Right atrium auricular region (tissue), 2 donors: Measurements from ENCODE around the gene PLXNB2. TPM values are rescaled to one million over a fixed set of nuclear protein-coding genes. Genes with fewer than 3 reads are reported as not detected.

Source experiments
- DNase-seq: peaks from one replicate; pipeline ENCODE4 v3.0.0-alpha.2; 2019; ENCODE audit warnings: low spot score
- H3K27ac ChIP-seq, 2 donors: fragments of 200-600 bp; sonication (generic); 1 replicate in 1 of 2; 2 replicates in 1 of 2; pipeline ENCODE4 v1.5.1; 2016 to 2019
- H3K27me3 ChIP-seq, 2 donors: fragments of 200-600 bp; sonication (generic); one replicate each; pipeline versions ENCODE4 v1.5.1 to v1.6.0; 2017 to 2019
- H3K36me3 ChIP-seq: fragments of 200-600 bp; sonication (generic); one replicate; pipeline ENCODE4 v1.5.1; 2016
- H3K4me1 ChIP-seq, 2 donors: fragments of 200-600 bp; sonication (generic); one replicate each; pipeline versions ENCODE4 v1.5.1 to v1.6.0; 2017 to 2019
- H3K4me3 ChIP-seq, 2 donors: fragments of 200-600 bp; sonication (generic); 1 replicate in 1 of 2; 2 replicates in 1 of 2; pipeline ENCODE4 v1.5.1; 2017 to 2019; ENCODE audit warnings: mild to moderate bottlenecking in 1 of 2, moderate library complexity in 1 of 2
- H3K9me3 ChIP-seq, 2 donors: fragments of 200-600 bp; sonication (generic); one replicate each; pipeline ENCODE4 v1.5.1; 2019
- CTCF ChIP-seq, 2 donors: fragments of 200-600 bp; sonication (generic); IDR thresholded peaks; one replicate each; pipeline ENCODE4 v1.5.1; 2019; ENCODE audit warnings: antibody characterized with exemption in 2 of 2
- total RNA-seq, 2 donors: library from RNA; depleted of rRNA; stranded (reverse); fragments of >200 nt; gene quantifications; one replicate each; pipeline ENCODE4 v1.1.0, GENCODE V29; 2016

Gene PLXNB2
- total RNA-seq, 2 donors from 2014 or later = 60.3 to 92.8 TPM

- TF ChIP-seq CTCF (IDR thresholded peaks at IDR 0.05) = no peak
- peaks cover 0 to 32% of the 10 kb centered on the region in 2 donors for H3K4me1 ChIP-seq
- DNase-seq = no peak
- H3K9me3 ChIP-seq = no peaks in the 10 kb centered on the region
- no peaks in the 10 kb centered on the region for H3K36me3 ChIP-seq
- H3K27ac ChIP-seq = peak within 1 kb of the TSS; percentile 40 to 54
- H3K4me3 ChIP-seq = peak within 1 kb of the TSS; percentile 57 to 64
- H3K27me3 ChIP-seq = no peaks in the 10 kb centered on the region
These were observed 56.6 kb downstream of the PLXNB2 start, which contains the start of gene HDAC10 for GRCh38 chr22:50250555-50251476. HDAC10 (minus strand) TSS chr22:50251265; CDS start chr22:50251032, 233 bp downstream.

- no peaks in the 10 kb centered on the region for H3K27me3 ChIP-seq
- TF ChIP-seq CTCF (IDR thresholded peaks at IDR 0.05) = no peak
- no peak overlapping the region for H3K27ac ChIP-seq
- no peaks in the 10 kb centered on the region for H3K9me3 ChIP-seq
- no peaks in the 10 kb centered on the region for H3K36me3 ChIP-seq
- H3K4me1 ChIP-seq = peaks cover 0 to 38% of the 10 kb centered on the region in 2 donors
- DNase-seq = no peak
- peak overlapping the region; percentile 57 to 64 for H3K4me3 ChIP-seq
These were observed 57.2 kb downstream of the PLXNB2 start for GRCh38 chr22:50250249-50250554.

GRCh38 chr22:50249341-50250248 is 57.9 kb downstream of the PLXNB2 start:
- H3K36me3 ChIP-seq = no peaks in the 10 kb centered on the region
- H3K27me3 ChIP-seq = no peaks in the 10 kb centered on the region
- peaks cover 0 to 38% of the 10 kb centered on the region in 2 donors for H3K4me1 ChIP-seq
- TF ChIP-seq CTCF (IDR thresholded peaks at IDR 0.05) = no peak
- H3K27ac ChIP-seq = no peak overlapping the region
- H3K9me3 ChIP-seq = no peaks in the 10 kb centered on the region
- H3K4me3 ChIP-seq = peak overlapping the region in 1 of 2 donors; percentile 64
- DNase-seq = no peak

- H3K36me3 ChIP-seq = no peaks in the 10 kb centered on the region
- DNase-seq = no peak
- no peak overlapping the region for H3K27ac ChIP-seq
- H3K4me3 ChIP-seq = no peak overlapping the region
- no peaks in the 10 kb centered on the region for H3K9me3 ChIP-seq
- no peaks in the 10 kb centered on the region for H3K27me3 ChIP-seq
- TF ChIP-seq CTCF (IDR thresholded peaks at IDR 0.05) = no peak
- peaks cover 0 to 48% of the 10 kb centered on the region in 2 donors for H3K4me1 ChIP-seq
These were observed 59.0 kb downstream of the PLXNB2 start for GRCh38 chr22:50248196-50249081.

- Histone ChIP-seq H3K36me3 (no peaks in the 10 kb centered on the region), H3K27ac (no peak overlapping the region), H3K4me3 (no peak overlapping the region), H3K4me1 (peaks cover 0 to 55% of the 10 kb centered on the region in 2 donors), H3K9me3 (no peaks in the 10 kb centered on the region), H3K27me3 (no peaks in the 10 kb centered on the region)
- TF ChIP-seq CTCF (IDR thresholded peaks at IDR 0.05) = no peak
- DNase-seq = no peak
These were observed 59.7 kb downstream of the PLXNB2 start for GRCh38 chr22:50247748-50248147.
